ENCODE results near the gene APP.

Gene APP

DNA sequence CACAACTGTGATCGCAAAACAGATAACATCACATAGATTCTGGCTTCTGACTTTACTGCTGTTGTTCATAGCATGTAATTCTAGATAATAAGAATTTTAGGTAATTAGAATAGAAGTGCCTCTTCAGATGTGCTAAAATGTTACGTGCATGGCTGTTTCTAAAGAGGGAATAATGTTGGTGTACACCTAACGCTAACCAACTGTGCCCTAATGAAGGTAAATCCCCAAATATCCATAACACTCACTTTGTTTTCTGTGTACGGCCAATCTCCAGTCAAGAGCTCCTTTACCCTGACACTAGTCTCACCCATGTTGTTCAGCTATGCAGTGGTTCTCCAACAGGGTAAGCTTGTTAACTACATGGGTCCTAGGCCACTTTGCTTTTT is 44.4 kb downstream of the APP start:
- no peak for DNase-seq (ENCODE audit: low spot score)

DNA sequence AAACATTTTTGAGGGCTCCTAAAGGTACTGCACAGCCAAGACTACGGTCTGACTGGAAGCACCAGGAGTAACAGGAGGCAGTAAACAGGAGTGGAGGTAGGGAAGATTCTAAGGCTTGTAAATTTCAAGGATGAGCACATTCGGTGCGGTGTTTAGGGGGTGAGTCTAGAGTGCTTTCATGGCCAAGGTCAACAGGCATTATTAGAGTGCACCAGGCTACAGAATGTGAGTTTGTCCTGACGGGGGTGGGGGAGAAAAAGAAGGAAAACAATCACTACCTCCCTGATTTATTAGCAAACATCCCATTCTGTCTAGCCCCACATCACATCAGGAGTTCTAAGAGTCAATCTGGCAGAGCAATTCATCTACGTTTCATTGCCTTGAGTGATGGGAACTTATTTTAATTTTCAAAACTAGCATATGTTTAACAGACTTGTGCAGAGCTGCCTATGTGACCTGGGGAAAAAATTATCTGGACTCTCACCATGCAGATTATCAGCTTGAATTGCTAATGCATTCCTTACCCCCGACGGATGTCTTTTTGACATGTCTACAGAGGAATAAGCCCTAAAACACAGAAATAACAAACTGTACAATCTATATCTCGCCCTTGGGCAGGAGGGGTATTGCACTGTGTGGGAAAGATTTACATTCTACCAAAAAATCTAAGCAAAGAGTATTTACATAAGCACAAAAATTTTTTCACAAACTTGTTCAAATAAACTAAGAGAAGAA is 45.0 kb downstream of the APP start:
- no peak for DNase-seq (ENCODE audit: low spot score)

DNA sequence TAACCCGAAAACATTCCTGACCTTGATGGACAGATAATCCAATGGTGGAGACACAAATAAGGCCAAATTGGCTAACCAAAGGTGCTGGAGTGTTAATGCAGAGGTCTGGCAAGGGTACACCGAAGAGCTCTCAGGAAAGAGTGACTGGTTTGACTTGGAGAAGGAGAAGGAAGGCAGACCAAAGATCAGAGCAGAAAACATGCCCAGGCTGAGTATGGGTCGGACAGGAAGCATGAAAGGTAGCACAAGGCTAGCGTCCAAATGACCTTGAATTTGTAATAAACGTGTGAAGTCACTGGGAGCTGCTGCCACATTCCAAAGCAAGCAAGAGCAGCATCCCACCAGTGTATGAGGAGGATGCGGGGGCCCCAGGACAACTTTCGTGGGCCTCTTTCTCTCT is 45.7 kb downstream of the APP start:
- DNase-seq (ENCODE audit: low spot score): no peak

DNA sequence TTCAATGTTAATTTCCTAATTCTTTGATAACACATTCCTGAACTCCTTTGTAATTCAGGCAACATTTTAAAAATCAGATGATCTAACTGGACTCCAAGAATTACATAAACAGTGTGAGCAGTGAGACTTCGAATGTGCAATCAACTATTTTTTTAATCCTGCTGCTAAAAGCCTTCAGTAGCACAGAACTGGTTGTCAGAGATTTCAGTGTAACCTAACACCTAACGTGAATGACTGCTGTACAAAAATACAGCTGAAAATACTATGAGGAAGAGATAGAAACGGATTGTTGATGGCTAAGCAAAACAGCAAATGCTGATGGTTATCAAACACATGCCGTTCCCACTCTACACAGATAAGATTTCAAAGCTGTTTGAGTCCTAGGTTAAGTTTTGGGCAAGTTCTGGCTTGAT is 46.1 kb downstream of the APP start:
- DNase-seq (ENCODE audit: low spot score): no peak

DNA sequence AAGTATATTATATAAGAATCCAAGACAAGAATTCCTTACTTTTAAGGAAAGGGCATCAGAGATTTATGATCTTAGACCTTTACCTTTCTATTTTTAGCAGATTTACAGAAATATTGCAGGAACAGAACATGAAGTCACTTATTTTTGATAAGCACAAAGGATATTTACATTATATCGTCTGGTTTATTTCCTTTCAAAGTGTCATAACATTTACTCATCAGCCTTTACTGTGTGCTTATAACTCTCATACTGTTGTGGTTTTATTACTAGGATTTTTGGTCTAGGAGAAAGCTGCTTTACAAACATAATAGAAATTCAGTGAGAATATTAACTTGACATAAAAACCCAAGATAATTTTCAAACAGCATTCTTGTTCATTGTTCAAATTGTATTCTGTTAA is 47.6 kb downstream of the APP start:
- DNase-seq (ENCODE audit: low spot score): no peak

DNA sequence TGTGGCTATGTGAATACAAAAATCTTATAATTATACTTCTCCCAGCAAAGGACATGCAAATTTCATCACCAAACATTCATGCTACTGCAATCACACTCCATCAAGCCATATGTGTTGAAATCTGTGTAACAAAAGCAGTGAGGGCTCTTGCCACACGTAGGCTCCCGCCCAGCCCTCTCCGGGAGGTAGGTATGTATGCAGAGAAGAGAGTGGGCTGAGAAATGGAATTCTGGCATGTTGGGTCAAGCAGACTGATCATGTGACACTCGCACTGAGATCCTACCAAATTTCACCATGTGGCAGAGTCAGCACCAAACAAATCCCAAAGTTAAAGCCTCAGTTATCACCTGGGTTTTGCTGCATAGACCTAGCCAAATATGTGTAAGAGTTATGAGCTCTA is 49.7 kb downstream of the APP start:
- DNase-seq (ENCODE audit: low spot score): no peak

DNA sequence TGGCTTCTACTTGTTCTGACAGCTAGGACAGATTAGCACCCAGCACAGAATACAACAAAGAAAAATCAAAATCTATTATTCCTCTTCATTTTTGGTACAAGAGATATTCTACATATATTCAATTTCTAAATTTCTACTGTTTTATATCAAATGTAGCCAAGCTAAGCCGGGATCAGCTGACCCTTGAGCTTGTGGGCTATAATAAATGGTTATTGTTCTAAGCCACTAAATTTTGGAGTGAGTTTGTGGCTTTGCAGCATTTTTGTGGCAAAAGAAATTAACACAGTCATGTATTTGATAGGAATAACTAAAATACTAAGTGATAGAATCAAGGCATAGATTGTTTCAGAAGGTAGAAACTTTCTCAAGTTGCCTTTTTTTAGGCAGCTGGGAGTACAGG is 50.7 kb downstream of the APP start:
- no peak for DNase-seq (ENCODE audit: low spot score)

DNA sequence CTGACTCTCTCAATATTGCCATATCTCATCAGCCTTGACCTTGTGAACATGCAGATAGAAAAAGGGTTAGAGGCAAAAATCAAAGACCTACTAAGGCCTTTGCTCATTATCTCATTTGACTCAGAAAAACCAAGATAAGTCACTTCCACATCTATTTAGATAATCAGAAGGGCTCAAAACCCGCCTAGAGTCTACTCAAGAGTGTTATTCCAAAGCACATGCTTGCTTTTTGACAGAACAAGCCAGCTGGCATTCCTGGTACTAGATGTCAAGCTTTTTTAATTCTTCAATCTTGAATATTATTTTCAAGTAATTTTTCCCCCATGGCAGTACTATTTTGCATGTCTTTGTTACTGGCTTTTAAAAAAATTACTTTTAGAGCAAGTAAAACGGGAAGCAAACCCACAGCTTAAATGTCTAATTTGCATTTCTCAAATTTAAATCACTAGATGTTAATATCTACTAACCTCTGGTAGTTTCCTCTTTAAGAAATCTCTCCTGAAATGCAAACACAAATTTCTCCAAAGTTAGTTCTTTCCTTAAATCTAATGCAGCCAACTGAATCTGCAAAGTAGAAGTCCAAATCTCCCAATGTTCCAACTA is 51.5 kb downstream of the APP start:
- no peak for DNase-seq (ENCODE audit: low spot score)

DNA sequence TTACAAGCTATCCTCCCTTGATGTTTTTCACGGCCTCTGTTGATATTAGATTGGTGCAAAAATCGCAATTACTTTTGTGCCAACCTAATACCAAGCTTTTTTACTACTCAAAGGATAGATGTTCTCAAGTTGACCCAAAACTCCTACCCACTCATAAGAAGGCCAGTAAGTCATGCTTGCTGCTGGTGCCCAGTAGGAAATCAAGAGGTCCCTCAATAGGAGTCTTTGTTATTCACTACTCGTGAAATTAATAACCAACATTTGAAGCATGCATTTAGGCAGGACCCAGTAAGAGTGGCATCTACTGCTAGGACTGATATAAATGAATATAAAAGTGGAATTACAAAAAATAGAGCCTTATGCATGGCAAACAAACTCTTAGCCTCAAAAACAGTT is 52.6 kb downstream of the APP start:
- no peak for DNase-seq (ENCODE audit: low spot score)

DNA sequence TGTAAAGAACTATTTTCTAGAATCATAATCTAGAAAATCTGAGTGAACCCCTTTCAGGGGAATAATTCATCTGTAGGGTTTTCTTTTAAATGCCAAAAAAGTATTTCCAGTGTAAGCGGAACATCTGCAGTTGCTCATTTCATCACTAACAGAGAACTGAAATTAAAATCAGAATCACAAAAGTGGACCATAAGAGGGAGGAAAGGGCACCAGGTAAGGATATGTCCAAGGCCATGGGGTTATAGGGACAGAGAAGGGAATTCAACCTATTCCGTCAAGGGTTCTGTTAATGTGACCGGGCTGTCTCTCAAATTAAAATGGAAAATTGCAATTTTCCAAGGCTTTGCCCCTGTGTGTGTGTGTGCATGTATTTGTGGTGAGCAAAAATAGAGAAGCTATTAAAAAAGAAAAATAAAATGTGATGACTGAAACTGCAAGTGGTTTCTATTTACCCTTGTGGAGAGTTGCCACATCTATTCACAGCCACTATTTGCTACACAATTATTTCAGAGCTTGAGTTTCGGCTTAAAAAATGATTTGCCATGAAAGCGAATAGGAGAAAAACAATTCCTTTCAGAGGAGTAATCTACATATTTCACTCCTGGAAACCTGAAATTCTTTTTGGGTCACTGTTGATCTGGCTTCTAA is 53.1 kb downstream of the APP start:
- no peak for DNase-seq (ENCODE audit: low spot score)

DNA sequence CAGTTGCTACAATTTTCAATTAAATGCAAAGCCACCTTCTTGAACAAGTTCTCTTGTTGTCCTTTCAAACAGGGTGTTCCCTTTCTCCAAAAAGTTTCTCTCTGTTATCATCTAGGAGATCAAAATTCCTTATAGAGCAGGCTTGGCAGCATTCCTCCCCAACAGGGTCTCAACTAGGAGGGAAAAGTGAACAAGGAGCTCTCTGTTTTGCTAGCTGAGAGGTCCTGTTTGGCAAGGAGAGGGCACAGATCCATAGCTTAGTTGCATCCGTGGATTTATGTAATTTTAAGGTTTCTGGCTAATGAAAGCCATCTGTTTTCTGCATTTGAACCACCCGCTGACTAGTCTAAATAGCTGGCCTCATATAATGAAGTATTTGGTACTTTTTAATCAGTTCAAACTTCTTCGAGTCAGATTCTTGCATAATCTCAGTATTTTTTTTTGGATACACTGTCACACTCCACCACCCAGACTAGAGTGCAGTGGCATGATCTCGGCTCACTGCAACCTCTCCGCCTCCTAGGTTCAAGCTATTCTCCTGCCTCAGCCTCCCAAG is 54.0 kb downstream of the APP start:
- no peak for DNase-seq (ENCODE audit: low spot score)

DNA sequence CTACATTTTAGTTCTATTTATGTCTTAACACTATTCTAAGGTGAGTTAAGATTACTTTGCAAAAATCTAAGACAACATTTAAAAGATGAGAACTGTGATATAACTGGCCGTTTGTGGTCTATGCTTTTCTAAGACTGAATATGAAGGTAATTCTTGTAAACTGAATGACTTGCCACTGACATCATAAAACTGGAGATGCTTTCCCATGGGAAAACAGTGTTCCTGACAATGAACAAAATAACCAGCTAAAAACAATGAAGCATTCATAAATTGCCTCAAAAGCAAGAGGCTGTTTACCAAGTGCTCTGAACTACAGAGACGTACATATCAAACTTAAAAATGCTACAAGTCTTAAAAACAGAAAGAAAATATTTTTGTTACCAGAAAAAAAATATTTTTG is 54.7 kb downstream of the APP start:
- no peak for DNase-seq (ENCODE audit: low spot score)

DNA sequence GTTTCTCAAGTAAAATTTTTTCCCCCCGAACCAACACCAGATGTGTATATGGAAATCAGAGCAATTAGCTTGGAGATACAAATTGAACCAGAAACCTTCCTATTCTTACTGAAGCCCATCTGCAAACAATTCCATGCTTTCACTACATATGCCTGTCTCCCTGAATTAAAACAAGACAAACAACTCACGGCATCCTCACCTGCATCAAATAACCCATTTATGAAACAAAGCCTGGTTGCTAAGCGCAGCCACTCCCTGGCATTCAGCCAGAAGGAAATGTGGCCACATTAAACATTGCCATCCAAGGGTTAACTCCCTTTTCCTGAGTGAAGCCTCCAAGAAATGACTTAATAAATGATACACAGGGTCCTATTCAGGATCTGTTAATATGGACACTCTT is 55.3 kb downstream of the APP start:
- DNase-seq (ENCODE audit: low spot score): no peak

DNA sequence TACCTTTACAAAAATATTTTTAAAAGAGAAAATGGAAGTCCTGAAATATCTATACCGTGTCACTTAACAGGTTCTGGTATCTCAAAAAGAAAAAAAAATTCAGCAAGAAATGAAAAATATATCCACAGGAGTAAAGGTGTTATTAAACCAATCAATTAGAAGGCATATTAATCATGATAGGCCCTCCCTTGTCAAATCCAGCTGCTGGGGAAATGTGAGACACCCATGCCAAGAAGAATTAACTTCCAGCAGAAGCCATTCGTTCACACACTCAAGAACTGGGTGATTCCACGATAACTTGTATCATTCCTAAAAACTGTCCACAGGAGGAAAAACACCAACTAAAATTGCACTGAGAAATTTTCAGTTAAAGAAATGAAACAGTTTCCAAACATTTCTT is 57.6 kb downstream of the APP start:
- DNase-seq (ENCODE audit: low spot score): no peak

DNA sequence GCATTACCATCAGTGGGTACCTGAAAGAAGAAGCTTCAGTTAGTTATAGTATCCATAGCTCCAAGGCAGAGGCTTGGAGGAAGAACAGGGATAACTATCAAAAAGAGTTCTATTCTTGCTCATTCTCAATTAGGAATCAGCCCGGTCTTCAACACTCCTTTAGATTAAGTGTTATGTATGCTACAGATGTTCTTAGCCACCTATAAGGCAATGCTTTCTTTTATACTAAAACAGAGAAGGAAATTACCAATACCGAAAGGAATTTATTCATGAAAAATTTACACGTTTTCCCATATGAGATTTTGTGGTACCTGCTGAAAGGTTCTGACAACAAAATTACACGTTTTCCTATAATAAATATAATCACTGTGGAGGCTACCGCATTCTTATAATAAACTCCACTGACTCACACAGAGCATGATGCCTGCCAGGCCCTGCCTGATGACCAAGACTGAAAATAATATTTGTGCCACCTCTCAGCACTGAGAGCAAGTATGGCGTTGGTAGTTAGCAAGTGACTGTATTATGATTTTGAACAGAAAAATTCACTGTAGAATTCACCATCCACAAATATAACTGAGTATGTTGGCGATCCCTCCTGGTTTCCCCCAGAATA is 58.3 kb downstream of the APP start:
- DNase-seq (ENCODE audit: low spot score): no peak

DNA sequence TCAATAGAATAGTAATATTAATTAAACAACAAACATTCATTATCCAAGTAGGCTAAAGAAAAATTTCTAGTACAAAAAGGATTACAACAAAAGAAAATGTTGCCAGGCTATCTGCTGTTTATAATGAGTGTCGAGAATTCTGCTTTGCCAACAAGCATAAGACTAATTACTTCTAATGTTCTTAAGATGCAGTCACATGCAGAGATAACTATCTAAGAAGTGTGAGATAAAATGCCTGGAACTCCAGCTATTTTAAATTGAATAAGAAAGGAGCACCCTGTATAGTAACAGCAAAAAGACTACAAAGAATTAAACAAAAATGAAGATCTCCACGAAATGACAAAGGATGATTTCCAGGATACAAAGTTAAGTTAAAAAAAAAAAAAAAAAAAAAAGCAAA is 59.9 kb downstream of the APP start:
- no peak for DNase-seq (ENCODE audit: low spot score)

DNA sequence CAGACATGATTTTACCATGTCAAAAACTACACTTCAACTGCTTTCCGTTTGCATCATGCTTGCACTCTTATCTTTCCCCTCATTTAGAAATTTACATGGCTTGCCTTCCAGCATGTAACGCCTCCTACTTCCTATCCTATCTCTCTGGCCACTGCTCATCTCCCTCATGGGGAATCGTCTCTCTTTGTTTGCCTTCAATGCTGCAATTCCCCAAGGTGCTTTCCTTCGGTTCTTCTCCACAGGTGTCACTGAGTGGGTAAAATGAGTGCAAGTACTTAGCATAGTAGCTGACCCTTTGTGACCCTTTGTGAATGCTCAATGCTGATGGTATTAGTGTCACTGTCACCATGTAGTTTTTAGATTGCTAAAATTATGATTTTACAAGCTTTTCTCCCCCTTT is 63.1 kb downstream of the APP start:
- no peak for DNase-seq (ENCODE audit: low spot score)

DNA sequence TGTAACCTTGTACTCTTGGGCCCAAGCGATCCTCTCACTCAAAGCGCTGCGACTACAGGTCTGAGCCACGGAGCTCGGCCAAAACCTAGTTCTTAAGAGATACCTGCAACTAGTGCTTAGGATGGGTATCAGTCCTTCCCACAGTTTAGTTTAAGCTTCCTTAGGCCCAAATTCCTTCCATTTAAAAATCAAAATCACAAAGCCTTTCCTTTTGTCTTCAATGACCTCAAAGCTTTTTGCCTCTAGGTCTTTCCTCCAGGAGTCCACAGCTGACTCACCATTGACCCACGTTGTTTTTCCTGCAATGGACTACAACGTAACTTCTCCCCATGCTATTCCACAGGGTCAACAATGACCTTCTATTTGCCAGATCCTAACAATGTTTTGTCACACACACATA is 64.0 kb downstream of the APP start:
- DNase-seq (ENCODE audit: low spot score): no peak

DNA sequence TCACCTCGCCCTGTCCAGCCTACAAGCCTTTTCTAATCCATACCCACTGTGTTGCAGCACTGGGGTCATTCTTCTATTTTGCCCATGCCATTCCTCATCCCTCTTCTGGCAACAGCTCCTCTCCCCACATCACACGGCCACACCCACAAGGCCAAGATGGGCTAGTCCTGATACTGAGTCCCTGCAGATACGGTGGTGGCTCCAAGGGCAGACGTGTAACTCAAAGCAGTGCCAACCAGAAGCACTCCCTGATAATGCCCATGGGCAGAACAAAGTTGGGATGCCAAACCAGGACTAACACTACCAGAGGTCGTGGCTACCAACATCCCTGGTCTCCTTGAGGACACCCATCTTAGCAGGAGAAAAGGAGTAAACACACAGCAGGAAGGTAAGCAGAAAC is 64.8 kb downstream of the APP start:
- no peak for DNase-seq (ENCODE audit: low spot score)

DNA sequence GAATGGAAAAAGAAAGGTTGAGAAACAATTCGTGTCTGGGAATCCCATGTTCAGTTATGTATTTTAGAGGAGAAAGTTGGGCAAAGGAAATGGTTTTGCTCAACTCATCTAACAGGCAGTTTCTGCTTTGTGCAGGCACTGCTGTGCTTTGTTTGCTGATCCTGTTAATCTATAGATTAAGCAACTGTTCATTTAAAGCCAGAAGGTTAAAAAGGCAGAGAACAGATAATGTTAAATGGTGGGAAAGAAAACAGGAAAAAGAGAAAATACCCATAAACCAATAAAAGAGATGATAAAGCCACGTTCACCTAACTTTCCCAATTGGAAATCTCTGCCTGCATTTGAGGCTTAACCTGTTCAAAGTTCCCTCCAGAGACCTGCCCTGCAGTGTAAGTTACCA is 70.0 kb downstream of the APP start:
- DNase-seq (ENCODE audit: low spot score): no peak

DNA sequence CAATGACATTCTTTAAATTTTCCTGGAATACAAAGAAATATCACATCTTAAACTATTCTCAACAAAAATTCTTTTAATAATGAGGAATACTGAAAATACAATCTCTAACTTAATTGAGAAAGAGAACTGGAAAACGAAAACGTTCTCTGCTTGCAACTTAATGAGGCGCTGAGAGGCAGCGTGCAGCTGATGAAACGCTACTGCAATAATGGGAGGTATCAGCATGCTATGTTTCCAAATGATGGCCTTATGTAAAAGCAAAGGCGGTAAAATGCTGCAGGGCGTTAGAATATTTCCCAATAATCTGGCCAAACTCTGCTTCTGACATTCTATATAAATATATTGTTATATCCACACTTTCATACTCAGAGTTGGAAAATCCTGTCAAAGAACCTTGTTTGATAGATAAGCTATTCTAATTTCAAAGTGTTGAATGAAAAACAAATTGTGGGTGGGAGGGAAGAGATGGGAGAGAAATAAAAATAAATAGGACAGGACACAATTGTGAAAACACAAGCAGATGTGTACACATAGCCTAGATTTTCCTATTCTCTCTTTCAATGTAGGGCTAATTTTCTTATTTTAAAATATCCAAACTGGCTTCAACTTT is 70.9 kb downstream of the APP start:
- DNase-seq (ENCODE audit: low spot score): no peak

DNA sequence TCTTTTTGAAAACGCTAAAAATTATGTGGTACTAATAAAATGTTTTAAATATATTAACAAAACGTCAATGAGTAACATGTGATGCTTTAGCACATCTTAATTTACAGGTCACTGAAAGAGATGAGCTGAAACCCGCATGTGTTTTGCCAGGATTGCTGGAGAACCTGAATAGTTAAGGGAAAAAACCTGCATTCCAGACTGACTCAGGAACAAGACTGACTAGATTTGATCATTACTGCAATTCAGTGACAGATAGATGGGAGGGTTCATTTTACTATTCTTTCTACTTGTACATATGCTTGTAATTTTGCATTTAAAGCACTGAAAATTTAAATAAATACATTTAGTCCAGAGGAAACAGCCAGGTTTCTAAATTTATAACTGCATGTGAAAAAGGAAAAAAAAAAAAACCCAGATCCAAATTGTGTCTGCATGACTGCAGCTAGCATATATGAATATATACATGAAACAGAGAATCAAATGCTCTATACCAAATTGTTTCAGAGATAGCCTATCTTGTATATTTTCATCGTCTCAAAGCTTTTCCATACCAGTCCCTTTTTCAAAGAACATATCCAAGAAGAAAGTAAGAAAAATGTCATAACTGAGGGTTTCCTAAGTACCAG is 71.7 kb downstream of the APP start:
- no peak for DNase-seq (ENCODE audit: low spot score)

Data from CD4-positive, alpha-beta T cell treated with Interleukin-6 at 100 ng/mL for 8 hours (primary cell).